Right kidney (tissue), 1 donor: ENCODE measurements around the gene NAT8L.
A peak's percentile ranks its signal among the peaks of the same experiment; 100 is the strongest.

Experiments
- DNase-seq: peaks from one replicate; pipeline ENCODE4 v3.0.0-alpha.2; 2016

The NAT8L gene

DNA sequence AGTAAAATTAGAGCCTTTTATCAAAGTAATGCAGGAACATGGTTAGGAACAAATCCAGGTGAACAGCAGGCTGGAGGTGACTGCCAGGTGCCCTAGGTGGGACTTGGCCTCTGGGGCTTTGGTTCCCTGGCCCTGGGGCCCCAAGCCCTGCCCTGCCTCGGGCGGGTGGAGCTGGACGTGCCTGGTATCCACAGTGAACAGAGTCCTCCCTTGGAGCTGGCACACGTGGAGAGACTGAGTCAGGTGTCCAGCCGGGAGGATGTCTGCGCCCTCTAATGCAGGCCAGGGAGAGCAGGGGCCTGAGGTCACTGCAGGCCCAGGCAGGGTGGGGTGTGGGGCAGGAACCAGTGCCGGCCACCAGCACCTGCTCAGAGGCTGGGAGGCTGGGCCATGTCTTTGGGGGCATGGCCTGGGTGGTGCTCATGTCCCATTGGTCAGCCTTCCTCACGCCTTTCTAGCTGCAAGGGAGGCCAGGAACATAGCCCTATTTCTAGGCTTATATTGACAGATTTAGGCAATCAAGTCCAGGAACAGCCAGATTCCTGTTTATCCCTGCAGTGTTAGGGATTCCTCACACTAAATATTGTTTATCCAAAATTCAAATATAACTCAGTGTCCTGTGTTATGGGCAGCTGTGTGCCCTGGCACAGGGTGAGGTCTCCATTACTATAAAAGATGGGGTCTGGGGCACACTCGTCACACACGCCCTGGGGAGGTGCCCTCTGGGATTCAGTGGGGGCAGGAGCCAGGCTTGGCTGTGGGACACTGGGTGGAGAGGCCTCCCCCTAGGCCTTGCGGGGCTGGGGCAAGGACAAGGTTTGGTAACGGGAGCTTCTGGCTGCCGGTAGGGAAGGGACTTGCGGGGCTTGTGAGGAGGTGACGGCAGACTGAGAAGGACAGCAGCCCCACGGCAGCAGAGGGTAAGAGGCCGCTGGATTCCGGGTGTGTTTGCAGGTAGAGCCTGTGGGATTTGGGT, 14.3 kb upstream of the NAT8L start:
- DNase-seq, result no peak

DNA sequence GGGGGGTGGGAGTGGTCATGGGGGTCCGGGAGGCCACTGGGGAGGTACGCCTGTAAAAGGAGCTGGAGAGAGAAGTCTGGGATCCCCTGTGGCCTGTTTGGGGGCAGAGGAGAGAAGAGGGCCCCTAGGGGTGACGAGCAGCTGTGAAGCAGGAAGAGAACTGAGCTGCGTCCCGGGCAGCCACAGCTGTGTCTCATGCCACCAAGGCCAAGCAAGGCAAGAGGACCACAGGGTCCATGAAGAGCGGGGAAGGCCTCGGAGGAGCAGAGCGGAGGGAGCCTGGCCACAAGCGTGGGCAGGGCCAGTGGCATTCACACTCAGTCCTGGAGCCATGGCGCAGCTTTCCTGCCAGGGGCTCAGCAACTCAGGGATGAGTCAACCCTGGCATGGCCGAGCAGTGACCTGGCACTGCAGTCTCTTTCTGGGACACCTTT, 13.6 kb upstream of the NAT8L start:
- no peak for DNase-seq

DNA sequence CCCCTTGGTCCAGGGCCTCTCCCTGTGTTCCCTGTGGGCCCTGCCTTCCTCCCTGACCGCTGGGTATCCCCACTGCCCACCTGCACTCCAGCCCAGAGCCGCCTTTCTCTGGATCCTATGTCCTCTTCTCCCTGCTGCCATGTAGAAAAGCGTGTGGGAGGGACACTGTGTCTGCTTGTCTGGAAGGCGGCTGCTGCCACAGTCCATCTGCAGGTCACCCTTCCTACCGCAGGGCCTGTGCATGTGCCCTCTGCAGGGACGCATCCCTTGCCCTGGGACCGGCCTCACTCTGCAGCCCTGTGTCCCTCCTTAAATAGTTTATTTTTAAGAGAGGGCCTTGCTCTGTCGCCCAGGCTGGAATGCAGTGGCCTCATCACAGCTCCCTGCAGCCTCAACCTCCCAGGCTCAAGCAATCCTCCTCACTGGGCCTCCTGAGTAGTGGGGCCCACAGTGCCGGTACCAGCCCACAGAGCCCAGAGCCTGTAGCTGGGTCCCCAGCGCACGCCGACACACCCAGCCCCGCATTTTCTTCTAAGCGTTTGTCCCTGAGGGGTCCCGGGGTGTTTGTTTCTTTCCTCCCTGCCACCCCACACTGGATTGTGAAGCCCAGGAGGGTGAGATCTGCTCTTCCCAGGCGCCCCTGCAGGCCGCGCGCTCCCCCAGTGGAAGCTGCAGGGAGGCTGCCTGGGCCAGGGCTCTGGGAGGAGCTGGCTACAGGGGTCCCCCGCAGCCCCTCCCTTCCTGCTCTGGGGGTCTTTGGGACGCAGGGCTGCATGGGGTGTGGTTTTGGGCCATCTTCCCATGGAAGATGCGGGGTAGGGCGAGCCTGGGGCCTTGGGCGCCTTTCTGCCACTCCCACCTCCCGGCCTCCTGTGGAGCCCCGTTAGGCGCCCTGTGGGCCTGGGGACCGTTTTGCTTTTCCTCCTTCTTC, 12.8 kb upstream of the NAT8L start:
- no peak for DNase-seq

DNA sequence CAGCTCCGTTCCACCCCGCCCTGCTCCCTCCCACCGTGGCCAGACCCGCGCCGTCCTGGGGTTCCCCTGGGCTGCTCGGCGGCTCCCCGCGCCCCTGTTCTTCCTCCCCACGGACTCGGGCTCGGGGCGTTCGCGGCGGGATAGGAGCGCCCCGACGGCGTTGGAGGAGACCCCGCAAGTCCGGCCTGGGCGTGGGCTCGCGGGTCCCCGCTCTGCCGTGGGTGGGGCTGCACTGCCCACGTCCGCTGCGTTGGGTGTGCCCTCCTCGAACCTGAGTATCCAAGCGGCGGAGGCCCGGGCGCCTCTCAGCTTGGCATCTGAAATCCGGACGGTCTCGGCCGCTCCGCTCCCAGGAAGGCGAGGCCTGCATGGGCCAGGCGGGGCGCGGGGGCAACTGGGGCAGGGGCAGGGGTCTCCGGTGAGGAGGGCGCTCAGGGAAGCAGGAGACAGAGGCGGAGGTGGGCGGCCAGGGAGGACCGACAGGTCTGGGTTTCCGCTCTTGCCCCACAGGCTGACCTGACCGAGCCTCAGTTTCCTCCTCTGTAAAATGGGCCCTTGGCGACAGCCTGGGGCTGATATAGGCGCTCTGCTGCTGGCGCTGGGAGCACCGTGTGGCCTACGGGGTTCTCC, 12.0 kb upstream of the NAT8L start:
- DNase-seq, result no peak

DNA sequence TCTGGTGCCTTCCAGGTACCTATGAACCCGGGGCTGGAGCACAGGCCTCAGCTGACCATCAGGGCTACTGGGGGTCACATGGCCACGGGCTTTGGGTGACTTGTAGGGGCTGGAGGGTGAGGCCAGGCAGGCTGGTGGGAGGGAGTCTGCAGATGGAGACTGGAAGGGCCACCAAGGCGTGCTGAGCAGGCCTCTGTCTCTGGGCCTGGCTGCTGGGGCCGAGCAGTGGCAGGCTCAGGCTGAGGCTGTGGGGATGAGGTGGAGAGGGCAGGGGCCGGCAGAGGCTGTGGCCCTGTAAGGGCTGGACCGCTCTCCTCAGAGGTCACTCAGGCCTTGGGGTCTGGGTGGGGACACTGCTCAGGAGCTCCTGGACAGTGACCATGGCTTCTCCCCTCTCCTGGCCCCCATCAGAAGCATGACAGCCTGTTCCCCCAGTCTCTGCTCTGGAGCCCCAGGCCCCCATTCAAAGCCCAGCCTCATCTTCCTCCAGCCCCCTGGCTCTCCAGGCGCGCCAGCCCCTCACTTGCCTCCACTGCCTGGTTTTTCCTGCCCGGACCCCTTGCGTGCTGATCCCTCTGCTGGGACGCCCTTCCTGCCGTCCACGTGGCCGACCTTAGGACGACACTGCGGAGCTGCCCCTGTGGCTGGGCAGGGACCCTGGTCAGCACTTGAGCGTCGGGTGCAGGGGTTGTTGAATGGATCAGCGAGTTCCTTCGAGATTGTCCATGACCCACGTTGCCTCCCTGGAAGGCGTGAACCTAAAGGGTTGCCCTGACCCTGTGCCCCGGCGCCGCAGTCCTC, 11.1 kb upstream of the NAT8L start:
- no peak for DNase-seq

DNA sequence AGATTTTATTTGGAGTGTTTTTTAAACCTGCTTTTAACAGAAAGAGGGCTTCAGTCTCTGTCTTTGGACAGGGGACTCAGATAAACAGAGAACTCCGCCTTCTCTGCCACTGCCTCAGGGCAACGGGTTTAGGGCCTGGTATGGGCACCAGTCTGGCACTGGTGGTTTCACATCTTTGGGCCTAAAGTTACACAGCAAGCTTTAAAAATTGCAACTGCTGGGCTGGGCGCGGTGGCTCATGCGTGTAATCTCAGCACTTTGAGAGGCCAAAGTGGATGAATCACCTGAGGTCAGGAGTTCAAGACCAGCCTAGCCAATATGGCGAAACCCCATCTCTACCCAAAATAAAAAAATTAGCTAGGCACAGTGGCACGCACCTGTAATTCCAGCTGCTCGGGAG, 10.3 kb upstream of the NAT8L start:
- no peak for DNase-seq

DNA sequence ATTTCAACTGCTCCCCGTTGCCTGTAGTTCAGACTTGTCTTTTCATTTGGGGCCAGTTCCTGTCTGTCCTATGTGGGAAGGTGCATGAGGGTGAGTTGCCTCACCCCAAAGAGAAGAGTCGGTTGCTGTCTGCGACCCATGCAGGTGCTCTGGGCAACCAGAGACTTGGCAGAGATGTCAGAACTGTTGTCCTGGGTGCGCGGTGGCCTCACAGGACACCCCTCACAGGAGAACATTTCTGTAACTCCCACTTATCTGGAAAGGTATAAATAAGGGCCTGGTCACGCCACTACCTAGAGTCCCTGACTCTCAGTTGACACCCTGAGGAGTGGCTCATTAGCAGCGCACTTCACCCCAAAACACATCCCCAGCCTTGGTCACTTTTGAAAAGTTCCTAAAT, 9.7 kb upstream of the NAT8L start:
- no peak for DNase-seq

DNA sequence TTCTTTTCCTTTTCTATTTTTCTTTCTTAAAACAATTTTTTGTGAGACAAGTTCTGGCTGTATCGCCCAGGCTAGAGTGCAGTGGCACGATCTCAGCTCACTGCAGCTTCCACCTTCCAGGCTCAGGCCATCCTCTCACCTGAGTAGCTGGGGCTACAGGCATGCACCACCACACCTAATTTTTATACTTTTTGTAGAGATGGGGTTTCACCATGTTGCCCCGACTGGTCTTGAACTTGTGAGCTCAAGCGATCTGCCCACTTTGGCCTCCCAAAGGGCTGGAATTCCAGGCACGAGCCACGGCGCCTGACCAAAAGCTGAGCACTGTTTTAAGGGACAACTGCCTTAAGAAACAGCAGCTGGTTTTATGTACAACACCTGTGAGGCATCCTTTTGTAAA, 9.3 kb upstream of the NAT8L start:
- DNase-seq, result no peak

DNA sequence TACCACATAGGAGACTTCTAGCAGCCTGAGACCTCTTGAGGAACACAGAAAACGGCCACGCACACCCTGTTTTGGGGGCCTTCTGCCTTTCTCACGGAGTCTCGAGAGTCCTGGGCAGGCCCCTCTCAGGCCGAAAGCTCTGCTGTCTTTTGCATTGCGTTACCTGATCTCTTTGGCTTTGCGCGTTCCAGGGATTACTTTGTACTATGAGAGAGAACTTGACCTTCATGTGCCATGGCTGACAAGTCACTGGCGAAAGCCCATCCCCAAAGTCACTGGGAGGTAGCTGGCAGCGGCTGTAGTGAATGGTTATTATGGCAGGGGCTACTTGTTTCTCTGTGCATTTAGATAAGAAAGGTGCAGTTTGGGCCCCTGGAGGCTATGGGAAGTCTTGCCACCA, 8.0 kb upstream of the NAT8L start:
- no peak for DNase-seq

DNA sequence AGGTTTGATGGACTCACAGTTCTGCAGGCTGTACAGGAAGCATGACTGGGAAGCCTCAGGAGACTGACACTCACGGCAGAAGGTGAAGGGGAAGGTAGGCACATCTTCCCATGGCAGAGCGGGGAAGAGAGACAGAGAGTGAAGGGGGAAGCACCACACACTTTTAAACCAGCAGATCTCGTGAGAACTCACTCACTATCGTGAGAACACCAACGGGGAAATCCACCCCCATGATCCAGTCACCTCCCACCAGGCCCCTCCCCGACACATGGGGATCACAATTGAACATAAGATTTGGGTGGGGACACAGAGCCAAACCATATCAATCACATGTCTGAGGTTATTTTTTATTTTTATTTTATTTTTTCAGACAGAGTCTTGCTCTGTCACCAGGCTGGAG, 4.9 kb upstream of the NAT8L start:
- no peak for DNase-seq

DNA sequence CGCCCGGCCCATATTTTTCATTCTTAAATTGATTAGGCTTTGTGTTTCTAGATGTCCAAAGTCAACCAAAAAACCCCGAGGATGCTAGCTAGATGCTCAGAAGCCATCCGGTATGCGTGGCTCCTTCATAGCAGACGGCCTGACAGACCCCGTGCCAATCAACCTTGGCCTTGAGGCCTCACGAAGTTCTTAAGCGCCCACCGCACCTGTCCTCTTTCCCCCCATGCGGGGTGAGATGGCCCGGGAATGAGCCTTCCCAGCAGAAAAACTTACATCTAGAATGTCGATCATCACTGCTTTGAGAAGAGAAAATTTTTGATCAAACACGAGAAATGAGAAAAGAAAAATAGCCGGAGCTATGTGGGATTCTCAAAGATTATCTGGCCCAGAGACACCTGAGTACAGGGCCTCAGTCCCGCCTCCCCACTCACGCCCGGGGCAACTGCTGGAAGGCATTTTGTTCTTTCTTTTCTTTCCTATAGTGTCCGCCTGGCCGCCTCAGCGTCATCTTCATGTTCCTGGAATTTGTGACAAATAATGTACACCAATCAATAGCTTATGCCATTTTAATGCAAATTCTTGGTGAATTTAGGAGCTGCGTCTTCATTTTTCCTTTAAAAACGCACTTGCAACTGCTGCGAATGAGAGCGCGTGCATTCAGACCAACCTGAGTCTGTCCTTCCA, 1.6 kb upstream of the NAT8L start:
- DNase-seq, result no peak

DNA sequence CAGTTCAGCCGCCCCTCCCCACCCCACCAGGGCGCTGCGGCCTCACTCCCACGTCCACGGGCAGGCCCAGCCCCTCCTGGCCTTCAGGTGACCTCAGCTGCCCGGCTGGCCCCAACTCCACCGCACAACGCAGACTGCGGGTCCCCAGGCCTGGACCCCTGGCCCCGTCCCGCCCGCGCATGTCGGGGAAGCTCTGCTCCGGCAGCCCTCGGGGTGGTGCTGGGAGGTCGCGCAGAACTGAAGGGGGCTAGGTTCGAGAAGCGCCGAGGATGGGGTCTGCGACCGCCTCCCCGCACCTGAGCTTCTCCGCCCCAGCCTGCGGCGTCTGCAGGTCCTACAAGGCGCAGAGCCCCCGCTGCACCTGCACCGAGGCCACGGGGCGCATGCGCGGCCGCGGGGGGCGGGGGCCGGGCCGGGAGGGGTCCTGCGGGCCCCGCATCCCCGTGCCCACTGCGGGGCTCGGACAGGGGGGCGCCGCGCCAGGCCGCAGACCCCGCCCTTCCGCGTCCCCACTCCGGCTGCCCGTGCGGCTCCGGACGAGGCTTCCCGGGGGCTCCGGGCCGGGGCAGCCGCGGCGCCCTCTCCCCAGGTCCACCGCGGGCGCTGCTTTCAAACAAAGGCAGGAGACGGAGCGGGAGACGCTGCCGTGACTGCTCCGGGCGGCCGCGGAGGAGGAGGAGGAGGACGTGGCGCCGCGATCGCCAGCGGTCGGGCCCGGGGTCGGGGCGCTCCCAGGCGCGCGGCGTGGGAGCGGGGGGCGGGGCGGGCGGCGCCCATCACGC, 672 bp upstream of the NAT8L start:
- peak; percentile 59 for DNase-seq

DNA sequence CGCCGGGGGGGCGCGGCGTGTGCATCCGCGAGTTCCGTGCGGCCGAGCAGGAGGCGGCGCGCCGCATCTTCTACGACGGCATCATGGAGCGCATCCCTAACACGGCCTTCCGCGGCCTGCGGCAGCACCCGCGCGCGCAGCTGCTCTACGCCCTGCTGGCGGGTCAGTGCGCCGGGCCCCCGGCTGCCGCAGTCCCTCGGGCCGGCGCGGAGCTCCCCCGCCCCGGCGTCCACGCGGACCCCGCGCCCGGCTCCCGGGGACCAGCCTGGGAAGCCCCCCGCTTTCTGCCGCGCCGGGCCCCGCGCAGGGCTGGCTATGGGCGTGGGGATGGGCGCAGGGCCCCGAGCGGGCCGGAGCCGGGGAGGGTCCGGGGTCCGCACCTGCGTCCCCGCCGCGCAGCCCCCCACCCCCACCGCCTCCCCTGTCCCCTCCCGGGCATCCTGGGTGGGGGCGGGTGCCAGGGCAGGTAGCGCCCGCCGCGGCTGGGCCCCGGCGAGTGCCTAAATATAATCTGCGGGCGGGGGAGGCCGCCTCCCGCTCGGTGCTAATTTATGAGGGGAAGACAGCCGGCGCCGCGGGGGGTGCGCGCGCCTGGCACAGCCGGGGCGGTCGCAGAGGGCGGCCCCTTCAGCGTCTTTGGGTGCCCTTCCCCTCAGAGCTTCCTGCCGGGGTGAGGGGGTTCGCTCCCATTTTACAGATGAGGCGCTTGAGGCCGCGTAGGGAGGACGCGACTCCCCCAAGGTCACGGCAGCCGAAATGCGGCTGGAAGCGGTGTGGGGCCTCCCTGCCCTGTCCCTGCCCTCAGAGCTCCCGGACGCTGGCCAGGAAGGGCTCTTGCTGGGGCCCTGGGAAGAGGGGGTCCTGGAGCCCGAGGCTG, 837 bp downstream of the NAT8L start:
- no peak for DNase-seq

DNA sequence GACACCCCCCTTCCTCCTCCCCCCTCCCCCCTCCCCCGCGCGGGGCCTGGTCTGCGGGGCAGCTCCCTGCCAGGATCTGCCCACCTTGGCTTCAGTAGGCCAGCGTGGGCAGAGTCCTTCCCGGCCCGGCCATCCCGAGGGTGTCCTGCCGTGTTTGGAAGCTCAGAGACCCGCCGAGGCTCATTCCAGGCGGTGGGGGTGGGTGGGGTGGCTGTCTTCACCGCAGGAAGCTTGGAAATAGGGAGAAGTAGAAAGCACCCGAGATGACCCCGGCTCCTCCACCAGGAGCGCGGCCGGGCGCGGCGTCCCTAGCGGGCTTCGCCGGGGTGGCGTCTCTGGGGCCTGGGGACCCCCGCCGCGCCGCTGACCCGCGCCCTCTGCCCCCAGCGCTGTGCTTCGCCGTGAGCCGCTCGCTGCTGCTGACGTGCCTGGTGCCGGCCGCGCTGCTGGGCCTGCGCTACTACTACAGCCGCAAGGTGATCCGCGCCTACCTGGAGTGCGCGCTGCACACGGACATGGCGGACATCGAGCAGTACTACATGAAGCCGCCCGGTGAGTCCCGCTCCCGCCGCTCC, 1.6 kb downstream of the NAT8L start:
- peak; percentile 72 for DNase-seq

DNA sequence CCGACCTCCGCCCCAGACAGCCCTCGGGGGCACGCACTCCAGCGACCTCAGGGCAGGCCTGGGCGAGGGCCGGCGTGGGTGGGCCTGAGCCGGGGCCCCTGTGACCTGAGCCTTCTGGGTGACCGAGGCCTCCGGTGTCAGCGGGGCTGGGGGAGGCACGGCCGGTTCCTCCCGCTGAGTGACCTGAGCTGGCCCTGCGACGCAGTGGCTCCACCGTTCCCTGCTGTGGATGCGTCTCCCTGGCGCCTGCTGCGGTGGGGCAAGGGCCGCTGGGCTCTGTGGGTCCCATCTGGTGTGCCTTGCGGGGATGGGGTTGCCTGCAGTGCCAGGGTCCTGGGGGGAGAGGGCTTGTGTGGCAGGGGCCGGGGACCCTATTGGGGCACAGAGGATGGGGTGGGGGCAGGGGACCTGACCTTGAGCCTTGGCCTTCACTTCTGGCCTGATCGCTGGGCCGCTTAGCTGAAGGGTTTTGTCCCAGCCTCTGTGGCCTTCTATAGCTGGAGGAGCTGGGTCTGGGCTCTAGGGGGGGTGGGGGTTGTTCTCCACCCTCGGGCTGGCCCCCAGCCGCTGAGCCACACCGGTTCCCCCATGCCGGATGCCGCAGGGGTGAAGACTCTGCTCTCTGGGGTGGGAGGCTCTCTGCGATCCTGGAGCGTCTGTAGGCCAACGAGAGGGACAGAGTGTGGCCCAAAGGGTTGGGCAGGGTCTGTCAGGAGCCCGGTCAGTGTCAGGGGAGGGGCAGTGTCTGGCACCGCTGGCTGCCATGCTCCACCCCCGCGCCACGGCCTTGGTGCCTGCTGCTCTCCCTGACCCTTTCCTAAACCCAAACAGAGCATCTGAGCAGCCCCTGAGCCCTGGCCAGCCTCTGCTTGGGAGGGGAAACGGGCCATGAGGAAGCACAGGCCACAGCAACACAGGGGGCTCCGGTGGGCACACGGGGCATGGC, 2.3 kb downstream of the NAT8L start:
- peak; percentile 38 for DNase-seq

DNA sequence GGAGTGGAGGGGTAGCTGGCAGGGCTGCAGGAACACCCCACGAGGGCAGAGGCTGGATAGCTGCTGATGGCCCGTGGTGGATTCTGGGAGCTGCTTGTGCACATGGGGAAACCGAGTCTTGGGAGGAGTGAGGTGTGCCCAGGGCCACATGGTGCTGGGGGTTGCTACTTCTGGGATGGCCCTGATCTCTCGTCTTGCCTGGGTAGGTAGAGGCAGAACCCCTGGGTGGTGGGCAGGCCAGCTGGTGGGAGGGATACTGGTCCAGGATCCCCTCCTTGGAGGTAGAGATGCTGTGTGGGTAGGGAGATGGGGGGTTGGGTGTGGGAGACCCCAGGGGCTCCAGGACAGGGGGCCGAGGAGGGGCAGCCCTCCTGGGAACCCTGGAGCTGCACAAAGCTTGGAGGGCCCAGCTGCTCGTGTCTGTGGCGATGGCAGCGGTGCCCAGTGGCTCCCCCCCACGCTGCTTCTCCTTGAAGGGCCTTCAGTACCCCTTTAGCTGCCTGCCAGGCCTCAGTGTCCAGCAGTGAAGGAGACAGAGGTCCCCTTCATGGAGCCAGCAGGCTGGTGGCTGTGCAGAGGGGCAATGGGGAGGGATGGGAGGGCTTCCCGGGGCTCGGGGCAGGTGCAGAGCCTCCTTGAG, 3.2 kb downstream of the NAT8L start:
- DNase-seq, result no peak

DNA sequence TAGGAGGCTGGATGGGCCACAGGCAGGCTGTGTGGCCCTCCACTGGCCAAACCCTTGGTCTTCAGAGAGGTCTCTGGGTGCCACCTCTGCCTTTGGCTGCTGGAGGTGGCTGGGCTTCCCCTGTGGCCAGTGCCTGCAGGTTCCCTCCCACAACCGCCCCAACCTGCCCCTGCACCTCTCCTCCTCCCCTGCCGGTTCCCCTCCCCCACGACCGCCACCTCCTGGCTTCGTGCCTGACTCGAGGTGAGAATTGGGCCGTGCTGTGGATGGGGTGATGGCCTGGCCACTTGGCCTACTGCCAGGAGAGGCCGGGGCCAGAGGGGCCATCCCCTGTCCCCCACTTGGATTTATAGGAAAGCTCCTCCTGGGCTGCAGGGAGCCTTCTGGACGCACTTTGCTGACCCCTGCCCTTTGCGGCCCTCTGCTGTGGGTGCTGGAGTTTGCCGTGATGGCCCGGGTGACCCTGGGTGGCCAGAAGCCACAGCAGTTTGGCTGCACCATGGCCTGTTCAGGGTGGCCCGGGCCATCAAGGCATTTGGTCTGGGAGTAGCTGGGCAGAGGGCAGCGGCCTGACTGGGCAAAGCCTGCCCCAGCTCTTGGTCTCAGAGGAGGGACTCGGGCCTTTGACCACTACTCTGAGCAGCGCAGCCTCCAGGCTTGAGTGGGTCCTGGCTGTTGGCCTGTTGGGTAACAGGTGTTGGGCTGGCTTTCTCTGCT, 3.8 kb downstream of the NAT8L start:
- DNase-seq, result no peak
